ENCODE results near the gene C15orf39. TPM values are rescaled to one million over a fixed set of nuclear protein-coding genes. Genes with fewer than 3 reads are reported as not detected.

The C15orf39 gene
- total RNA-seq, 1 experiment from 2014 or later, result 41.3 TPM

DNA sequence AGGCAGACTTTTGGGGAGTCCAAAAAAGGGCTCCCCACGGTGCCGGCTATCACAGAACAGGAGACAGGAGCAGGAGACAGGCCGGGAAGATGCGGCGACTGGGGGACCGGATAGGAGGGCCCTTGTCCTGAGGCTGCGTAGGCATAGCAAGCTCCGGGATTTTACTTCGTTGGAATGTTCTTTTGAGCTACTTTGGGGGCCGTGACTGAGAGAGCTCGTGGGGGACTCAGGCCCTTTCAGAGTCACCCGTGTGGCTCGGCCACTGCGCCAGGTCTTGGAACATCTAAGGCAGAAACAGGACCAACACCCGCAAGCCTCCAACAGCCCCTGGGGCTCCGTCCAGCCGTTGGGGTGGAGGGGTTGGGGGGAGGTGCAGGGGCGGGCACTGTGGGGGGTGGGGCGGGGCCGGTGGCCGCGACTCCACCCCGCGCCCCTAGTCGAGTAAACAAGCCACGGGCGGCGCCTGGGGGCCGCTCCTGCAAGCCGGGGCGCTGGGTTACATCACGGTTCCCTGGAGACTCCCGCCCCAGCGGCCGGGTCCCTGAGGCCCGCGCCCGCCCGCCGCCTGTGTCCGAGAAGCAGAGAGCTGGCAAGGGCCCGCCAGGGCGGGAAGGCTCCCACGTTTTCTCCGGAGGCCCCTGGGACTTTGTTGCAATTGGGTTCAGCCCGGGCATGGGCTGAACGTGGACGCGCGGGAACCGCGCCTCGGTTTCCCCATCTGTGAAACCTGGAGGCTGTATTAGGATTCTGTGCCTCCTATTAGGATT, 23.3 kb upstream of the C15orf39 start:
- BruUV-seq (replicated peaks), result no TSS peak
- Histone ChIP-seq H3F3A (ENCODE audit: insufficient read depth, low read depth) (peaks cover 13% of the 10 kb centered on the region; the same call in 1 of the 2 replicates), H3K9me3 (ENCODE audit: insufficient read depth, low read depth) (no peaks in the 10 kb centered on the region), H4K20me1 (ENCODE audit: insufficient read depth) (no peaks in the 10 kb centered on the region), H3K4me2 (no peak overlapping the region), H2AFZ (no peak overlapping the region), H3K27ac (no peak overlapping the region), H3K9me2 (ENCODE audit: insufficient read depth) (no peaks in the 10 kb centered on the region), H3K4me1 (replicated peaks; ENCODE audit: insufficient read depth) (peaks cover 37% of the 10 kb centered on the region), H3K36me3 (ENCODE audit: low read depth) (no peaks in the 10 kb centered on the region), H3K79me2 (ENCODE audit: low read depth) (no peaks in the 10 kb centered on the region), H3K27me3 (ENCODE audit: insufficient read depth, low read depth) (no peaks in the 10 kb centered on the region), H3K4me3 (no peak overlapping the region)
- TF ChIP-seq, protein P1, sequence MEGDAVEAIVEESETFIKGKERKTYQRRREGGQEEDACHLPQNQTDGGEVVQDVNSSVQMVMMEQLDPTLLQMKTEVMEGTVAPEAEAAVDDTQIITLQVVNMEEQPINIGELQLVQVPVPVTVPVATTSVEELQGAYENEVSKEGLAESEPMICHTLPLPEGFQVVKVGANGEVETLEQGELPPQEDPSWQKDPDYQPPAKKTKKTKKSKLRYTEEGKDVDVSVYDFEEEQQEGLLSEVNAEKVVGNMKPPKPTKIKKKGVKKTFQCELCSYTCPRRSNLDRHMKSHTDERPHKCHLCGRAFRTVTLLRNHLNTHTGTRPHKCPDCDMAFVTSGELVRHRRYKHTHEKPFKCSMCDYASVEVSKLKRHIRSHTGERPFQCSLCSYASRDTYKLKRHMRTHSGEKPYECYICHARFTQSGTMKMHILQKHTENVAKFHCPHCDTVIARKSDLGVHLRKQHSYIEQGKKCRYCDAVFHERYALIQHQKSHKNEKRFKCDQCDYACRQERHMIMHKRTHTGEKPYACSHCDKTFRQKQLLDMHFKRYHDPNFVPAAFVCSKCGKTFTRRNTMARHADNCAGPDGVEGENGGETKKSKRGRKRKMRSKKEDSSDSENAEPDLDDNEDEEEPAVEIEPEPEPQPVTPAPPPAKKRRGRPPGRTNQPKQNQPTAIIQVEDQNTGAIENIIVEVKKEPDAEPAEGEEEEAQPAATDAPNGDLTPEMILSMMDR (conservative IDR thresholded peaks at IDR 0.05), result no peak
- TF ChIP-seq EZH2 (IDR thresholded peaks at IDR 0.05; ENCODE audit: low read depth), result no peak
- intact Hi-C loops (cut with micrococcal nuclease; ENCODE audit: unreplicated experiment), result no loop called here
- CTCF ChIA-PET, result no interaction called here
- POLR2A ChIA-PET (ENCODE audit: unreplicated experiment), result no interaction called here
- DNase-seq, result no peak

DNA sequence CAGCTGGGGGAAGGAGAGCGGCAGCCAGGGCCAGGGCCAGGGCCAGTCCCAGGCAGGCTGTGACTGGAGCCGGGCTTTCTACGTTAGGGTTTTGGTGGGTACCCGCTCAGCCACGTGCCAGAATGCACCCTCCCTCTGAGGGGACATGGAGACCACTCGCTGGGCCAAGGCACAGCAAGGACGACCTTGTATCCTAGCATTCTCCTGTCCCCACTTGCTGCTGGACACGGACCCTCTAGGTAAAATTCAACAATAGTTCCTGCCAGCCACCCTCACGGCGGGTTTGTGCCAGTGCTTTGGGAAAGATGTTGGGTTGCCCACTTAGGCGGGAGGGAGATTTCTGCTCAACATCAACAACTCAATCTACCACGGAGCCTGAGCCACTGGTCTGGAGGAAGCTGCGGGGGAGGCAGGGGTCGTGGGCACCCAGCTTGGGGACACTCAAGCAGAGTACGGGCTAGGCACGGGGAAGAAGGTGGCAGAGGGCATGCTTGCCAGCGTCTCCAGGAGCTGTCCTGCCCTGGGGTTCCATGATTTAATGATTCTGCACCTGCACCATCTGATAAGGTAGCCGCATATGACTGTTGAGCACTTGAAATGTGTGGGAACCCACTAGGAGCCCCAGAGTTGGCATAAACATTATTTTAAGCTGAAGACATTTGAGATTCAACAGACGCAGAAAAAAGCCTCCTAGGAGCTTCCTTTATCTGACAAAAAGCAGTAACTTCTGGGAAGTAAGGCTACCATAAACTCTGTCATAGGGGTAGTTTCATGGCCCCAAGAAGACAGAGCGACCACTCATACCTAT, 22.5 kb upstream of the C15orf39 start:
- H3K36me3 ChIP-seq (ENCODE audit: low read depth), result no peaks in the 10 kb centered on the region
- H2AFZ ChIP-seq, result no peak overlapping the region
- intact Hi-C loops (cut with micrococcal nuclease; ENCODE audit: unreplicated experiment), result no loop called here
- CTCF ChIA-PET, result no interaction called here
- DNase-seq, result no peak
- POLR2A ChIA-PET (ENCODE audit: unreplicated experiment), result no interaction called here
- H3K79me2 ChIP-seq (ENCODE audit: low read depth), result no peaks in the 10 kb centered on the region
- H3K4me1 ChIP-seq (replicated peaks; ENCODE audit: insufficient read depth), result peaks cover 30% of the 10 kb centered on the region
- H3K27me3 ChIP-seq (ENCODE audit: insufficient read depth, low read depth), result no peaks in the 10 kb centered on the region
- no peak overlapping the region for H3K4me3 ChIP-seq
- H3K4me2 ChIP-seq, result no peak overlapping the region
- H4K20me1 ChIP-seq (ENCODE audit: insufficient read depth), result no peaks in the 10 kb centered on the region
- TF ChIP-seq EZH2 (IDR thresholded peaks at IDR 0.05; ENCODE audit: low read depth), result no peak
- TF ChIP-seq, protein P1 (conservative IDR thresholded peaks at IDR 0.05), result no peak
- H3K27ac ChIP-seq, result no peak overlapping the region
- H3K9me3 ChIP-seq (ENCODE audit: insufficient read depth, low read depth), result no peaks in the 10 kb centered on the region
- peaks cover 10% of the 10 kb centered on the region; the same call in 1 of the 2 replicates for H3F3A ChIP-seq (ENCODE audit: insufficient read depth, low read depth)
- no TSS peak for BruUV-seq (replicated peaks)
- H3K9me2 ChIP-seq (ENCODE audit: insufficient read depth), result no peaks in the 10 kb centered on the region

- H3K9me3 ChIP-seq (ENCODE audit: insufficient read depth, low read depth), result no peaks in the 10 kb centered on the region
- BruUV-seq (replicated peaks), result no TSS peak
- ChIA-PET POLR2A (ENCODE audit: unreplicated experiment) (no interaction called here), CTCF (no interaction called here)
- H3F3A ChIP-seq (ENCODE audit: insufficient read depth, low read depth), result peaks cover 10% of the 10 kb centered on the region; the same call in 1 of the 2 replicates
- H3K9me2 ChIP-seq (ENCODE audit: insufficient read depth), result no peaks in the 10 kb centered on the region
- intact Hi-C loops (cut with micrococcal nuclease; ENCODE audit: unreplicated experiment), result no loop called here
- no peaks in the 10 kb centered on the region for H3K79me2 ChIP-seq (ENCODE audit: low read depth)
- no peak overlapping the region for H3K4me3 ChIP-seq
- H3K27me3 ChIP-seq (ENCODE audit: insufficient read depth, low read depth), result no peaks in the 10 kb centered on the region
- no peaks in the 10 kb centered on the region for H3K36me3 ChIP-seq (ENCODE audit: low read depth)
- no peak overlapping the region for H2AFZ ChIP-seq
- H3K4me2 ChIP-seq, result no peak overlapping the region
- DNase-seq, result no peak
- H3K4me1 ChIP-seq (replicated peaks; ENCODE audit: insufficient read depth), result peaks cover 24% of the 10 kb centered on the region
- TF ChIP-seq, protein P1 (conservative IDR thresholded peaks at IDR 0.05), result no peak
- no peak for TF ChIP-seq EZH2 (IDR thresholded peaks at IDR 0.05; ENCODE audit: low read depth)
- no peaks in the 10 kb centered on the region for H4K20me1 ChIP-seq (ENCODE audit: insufficient read depth)
- no peak overlapping the region for H3K27ac ChIP-seq
These were observed 21.9 kb upstream of the C15orf39 start for GRCh38 chr15:75179746-75180140.
